ENCODE measurements around the gene ZNF682. TPM values are rescaled to one million over a fixed set of nuclear protein-coding genes. Genes with fewer than 3 reads are reported as not detected.

ZNF682 gene
- total and polyA plus RNA-seq, 2 of the 8 experiments (the other 6 are each of a cell fraction or from before 2014, with no cell fraction given) = 4.3 to 27.5 TPM

DNA sequence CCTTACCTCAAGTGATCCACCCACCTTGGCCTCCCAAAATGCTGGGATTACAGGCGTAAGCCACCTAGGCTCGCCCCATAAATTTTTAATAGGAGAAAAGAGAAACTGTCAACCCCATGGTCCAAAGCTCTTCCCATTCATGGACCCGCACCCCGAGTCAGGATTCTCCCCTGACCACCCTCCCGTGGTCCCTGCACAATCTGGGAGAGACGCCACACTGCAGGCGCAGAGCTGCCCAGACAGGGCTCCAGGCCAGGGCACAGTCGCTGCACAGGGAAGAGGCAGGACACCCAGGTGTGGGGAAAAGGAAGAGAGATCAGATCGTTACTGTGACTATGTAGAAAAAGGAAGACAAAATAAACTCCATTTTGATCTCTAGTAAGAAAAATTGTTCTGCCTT is 84.1 kb downstream of the ZNF682 start (continued):
- TF ChIP-seq KDM1A (IDR thresholded peaks at IDR 0.05; ENCODE audit: borderline replicate concordance, low read length) (no peak), EP300 (IDR thresholded peaks at IDR 0.05; ENCODE audit: borderline replicate concordance in 1 of 2, low read depth in 2 of 2, low read length in 2 of 2) (no peak), RBBP5 (IDR thresholded peaks at IDR 0.05; ENCODE audit: borderline replicate concordance, low read depth, low read length) (no peak), CEBPB (IDR thresholded peaks at IDR 0.05; ENCODE audit: low read depth, low read length) (no peak), PHF8 (conservative IDR thresholded peaks at IDR 0.05; ENCODE audit: low read depth, low read length) (no peak), KDM5A (IDR thresholded peaks at IDR 0.05; ENCODE audit: low read length) (no peak), KDM4A (IDR thresholded peaks at IDR 0.05; ENCODE audit: low read depth, low read length, severe bottlenecking) (no peak), GTF2F1 (IDR thresholded peaks at IDR 0.05; ENCODE audit: borderline replicate concordance, low read depth, low read length) (no peak), RNF2 (IDR thresholded peaks at IDR 0.05; ENCODE audit: borderline replicate concordance, low read depth, low read length, missing control alignments, poor library complexity, severe bottlenecking) (no peak)
- TF ChIP-seq, protein P1, sequence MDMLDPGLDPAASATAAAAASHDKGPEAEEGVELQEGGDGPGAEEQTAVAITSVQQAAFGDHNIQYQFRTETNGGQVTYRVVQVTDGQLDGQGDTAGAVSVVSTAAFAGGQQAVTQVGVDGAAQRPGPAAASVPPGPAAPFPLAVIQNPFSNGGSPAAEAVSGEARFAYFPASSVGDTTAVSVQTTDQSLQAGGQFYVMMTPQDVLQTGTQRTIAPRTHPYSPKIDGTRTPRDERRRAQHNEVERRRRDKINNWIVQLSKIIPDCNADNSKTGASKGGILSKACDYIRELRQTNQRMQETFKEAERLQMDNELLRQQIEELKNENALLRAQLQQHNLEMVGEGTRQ (IDR thresholded peaks at IDR 0.05; ENCODE audit: low read length) = no peak

Small RNAs within 50 kb of the gene (small RNA-seq; reads per million reads assigned to genes)
- gene AC006539.3 (ENCODE audit: insufficient read depth) = not detected

Other genes with a start within 250 kb of the ZNF682 start
- 8.0 and 8.3 TPM in 2 replicates for gene ZNF506, start 217.8 kb downstream of the ZNF682 start, total RNA-seq (2021; fragmentation: NEBNext Ultra II Directional; extraction: Animal tissue kit (Norgen Biotek cat#: 25700))
- gene ZNF506, start 217.8 kb downstream of the ZNF682 start, polyA plus RNA-seq (2011; rRNA removed) = 4.1 and 4.5 TPM in 2 replicates
- 64.0 and 74.6 TPM in 2 replicates for gene ZNF253, start 173.6 kb downstream of the ZNF682 start, total RNA-seq (2021; fragmentation: NEBNext Ultra II Directional; extraction: Animal tissue kit (Norgen Biotek cat#: 25700))
- gene ZNF253, start 173.6 kb downstream of the ZNF682 start, polyA plus RNA-seq (2011; rRNA removed) = 5.9 and 8.3 TPM in 2 replicates
- gene ZNF93, start 138.6 kb downstream of the ZNF682 start, total RNA-seq (2021; fragmentation: NEBNext Ultra II Directional; extraction: Animal tissue kit (Norgen Biotek cat#: 25700)) = 61.1 and 61.8 TPM in 2 replicates
- gene ZNF93, start 138.6 kb downstream of the ZNF682 start, polyA plus RNA-seq (2011; rRNA removed) = 25.3 and 40.8 TPM in 2 replicates
- 105 and 114 TPM in 2 replicates for gene ZNF90, start 38.5 kb upstream of the ZNF682 start, total RNA-seq (2021; fragmentation: NEBNext Ultra II Directional; extraction: Animal tissue kit (Norgen Biotek cat#: 25700))
- gene ZNF90, start 38.5 kb upstream of the ZNF682 start, polyA plus RNA-seq (2011; rRNA removed) = 41.2 and 41.7 TPM in 2 replicates
- 21.3 and 23.4 TPM in 2 replicates for gene ZNF486, start 127.7 kb upstream of the ZNF682 start, total RNA-seq (2021; fragmentation: NEBNext Ultra II Directional; extraction: Animal tissue kit (Norgen Biotek cat#: 25700))
- gene ZNF486, start 127.7 kb upstream of the ZNF682 start, polyA plus RNA-seq (2011; rRNA removed) = 6.3 and 10.7 TPM in 2 replicates